K562 (cell line): ENCODE data around the gene FABP2.
"Not testable (repeated sequence)": the region's sequence is repeated elsewhere in the genome, so short reads cannot be mapped to it uniquely, and the experiment has no call there.

Experiments
- EZH2 ChIP-seq: IDR thresholded peaks from 2 replicates; pipeline ENCODE4 v1.6.1; 2012; ENCODE audit warnings: low read depth, mild to moderate bottlenecking, inconsistent platforms, low read length, borderline replicate concordance
- FOXO4 ChIP-seq: fragments of 450-650 bp; formaldehyde crosslinking; IDR thresholded peaks from 2 replicates; pipeline ENCODE4 v1.4.0; 2020; ENCODE audit warnings: mild to moderate bottlenecking, moderate library complexity
- POLR2A ChIP-seq: fragments of 450-650 bp; conservative IDR thresholded peaks from 2 replicates; pipeline ENCODE4 v1.6.1; 2016
- PTBP1 ChIP-seq: fragments of 200-400 bp; formaldehyde crosslinking; IDR thresholded peaks from 2 replicates; pipeline ENCODE4 v1.6.1; 2017; ENCODE audit warnings: low read depth, low read length
- REST ChIP-seq, 2 experiments: fragments of 450-650 bp; formaldehyde crosslinking in 1 of 2; IDR thresholded peaks; 2 replicates each; pipeline versions ENCODE4 v1.4.0 to v1.6.1; 2014 to 2020; ENCODE audit warnings: mild to moderate bottlenecking in 2 of 2, borderline replicate concordance in 1 of 2, low read depth in 1 of 2
- SIN3A ChIP-seq, 2 experiments: fragments of 150-350 bp in 1 of 2; IDR thresholded peaks; 2 replicates each; pipeline ENCODE4 v1.6.1; 2011 to 2016; ENCODE audit warnings: borderline replicate concordance in 2 of 2, low read depth in 2 of 2, low read length in 2 of 2, mild to moderate bottlenecking in 2 of 2, moderate library complexity in 2 of 2; ENCODE audit not compliant: control insufficient read depth in 1 of 2
- YY1 ChIP-seq, 3 experiments: IDR thresholded peaks; 2 replicates each; pipeline ENCODE4 v1.6.1; 2011; ENCODE audit warnings: low read length in 2 of 3, mild to moderate bottlenecking in 2 of 3, moderate library complexity in 2 of 3, borderline replicate concordance in 1 of 3, control low read depth in 1 of 3, low read depth in 1 of 3; ENCODE audit not compliant: insufficient read depth in 3 of 3, insufficient replicate concordance in 2 of 3, control insufficient read depth in 1 of 3, insufficient read length in 1 of 3; ENCODE audit errors: extremely low read depth in 1 of 3
- ZBTB2 ChIP-seq: fragments of 450-650 bp; IDR thresholded peaks from 2 replicates; pipeline ENCODE4 v1.6.1; 2016; ENCODE audit warnings: antibody characterized with exemption
- ZEB2 ChIP-seq: fragments of 450-650 bp; IDR thresholded peaks from 2 replicates; pipeline ENCODE4 v1.6.1; 2016
- ZFP30 ChIP-seq: fragments of 250-450 bp; sonication (Bioruptor Pico); IDR thresholded peaks from 2 replicates; pipeline ENCODE4 v1.8.0; 2022; ENCODE audit warnings: moderate library complexity, mild to moderate bottlenecking, inconsistent platforms, borderline replicate concordance
- ZNF12 ChIP-seq: sonication (generic); formaldehyde crosslinking; IDR thresholded peaks from 2 replicates; pipeline ENCODE4 v1.4.0; 2020; ENCODE audit warnings: mild to moderate bottlenecking, missing genetic modification reagents
- ZNF609 ChIP-seq: sonication (generic); formaldehyde crosslinking; IDR thresholded peaks from 2 replicates; pipeline ENCODE4 v1.8.1; 2023; ENCODE audit warnings: missing genetic modification reagents, mild to moderate bottlenecking, borderline replicate concordance

GRCh38 chr4:119356041-119356440 is 34.1 kb upstream of the FABP2 start:
- TF ChIP-seq ZNF12 (CRISPR knock-in tag); SIN3A (IDR thresholded peaks at IDR 0.05; ENCODE audit: borderline replicate concordance in 2 of 2, control insufficient read depth in 1 of 2, low read depth in 2 of 2, low read length in 2 of 2); ZEB2; PTBP1; REST (IDR thresholded peaks at IDR 0.05; ENCODE audit: borderline replicate concordance); REST (CRISPR knock-in tag; IDR thresholded peaks at IDR 0.05; ENCODE audit: low read depth); YY1 (IDR thresholded peaks at IDR 0.05; ENCODE audit: borderline replicate concordance in 1 of 3, control insufficient read depth in 1 of 3, extremely low read depth in 1 of 3, insufficient read depth in 3 of 3, insufficient read length in 1 of 3, insufficient replicate concordance in 2 of 3, low read depth in 1 of 3, low read length in 2 of 3); ZBTB2; POLR2A; ZNF609 (CRISPR knock-in tag); EZH2; FOXO4 (CRISPR knock-in tag); ZFP30: not testable (repeated sequence)
